ENCODE results near the gene WWP2.
"Not testable (repeated sequence)": the region's sequence is repeated elsewhere in the genome, so short reads cannot be mapped to it uniquely, and the experiment has no call there.

Gene WWP2

GRCh38 chr16:69972120-69972519 lies 210.0 kb downstream of the WWP2 start:
- FAIRE-seq; DNase-seq (ENCODE audit: insufficient read length, low spot score): not testable (repeated sequence)

DNA sequence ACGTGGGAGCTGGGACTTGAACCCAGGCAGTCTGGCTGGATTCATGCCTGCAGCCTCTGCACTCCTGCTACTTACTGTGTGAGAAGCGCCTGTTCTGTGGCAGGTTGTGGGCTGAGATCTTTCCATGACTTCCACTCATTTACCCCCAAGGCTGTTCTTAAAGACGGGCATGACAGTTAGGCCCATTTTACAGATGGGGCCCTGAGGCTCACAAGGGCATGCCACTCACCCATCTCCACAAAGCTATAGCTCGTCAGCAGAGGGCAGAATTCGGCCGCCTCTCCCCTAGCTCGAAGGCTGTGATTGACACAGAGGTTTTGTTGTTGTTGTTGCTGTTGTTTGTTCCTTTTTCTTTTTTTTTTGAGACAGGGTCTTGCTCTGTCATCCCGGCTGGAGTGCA lies 210.8 kb downstream of the WWP2 start:
- DNase-seq (ENCODE audit: insufficient read length, low spot score); FAIRE-seq: not testable (repeated sequence)

GRCh38 chr16:69985196-69985595 lies 223.1 kb downstream of the WWP2 start:
- DNase-seq (ENCODE audit: insufficient read length, low spot score); FAIRE-seq: not testable (repeated sequence)
